Calu3 (cell line): ENCODE measurements around the gene WAPL. TPM values are rescaled to one million over a fixed set of nuclear protein-coding genes. Genes with fewer than 3 reads are reported as not detected.

ENCODE experiments used
- BruUV-seq: library from RNA; stranded (reverse); fragments of 400-500 nt; replicated peaks from 2 replicates; lab custom pipeline; 2021; lab: Mats Ljungman, UMichigan
- CTCF ChIA-PET: fragments of 300-600 bp; sonication (Branson Sonifier 250); formaldehyde crosslinking; loops from one replicate; lab custom pipeline; 2022; ENCODE audit warnings: antibody characterized with exemption; lab: Charles Lee
- DNase-seq: peaks from one replicate; pipeline ENCODE4 v3.0.0; 2022
- H3K27ac Mint-ChIP-seq: one replicate; pipeline ENCODE4 v1.8.0; 2022; ENCODE audit warnings: mixed read lengths; ENCODE audit not compliant: unreplicated experiment
- H3K27me3 Mint-ChIP-seq: one replicate; pipeline ENCODE4 v1.8.0; 2022; ENCODE audit warnings: mixed read lengths; ENCODE audit not compliant: unreplicated experiment
- H3K36me3 Mint-ChIP-seq: one replicate; pipeline ENCODE4 v1.8.0; 2022; ENCODE audit warnings: mild to moderate bottlenecking, moderate library complexity, mixed read lengths; ENCODE audit not compliant: insufficient read depth, unreplicated experiment
- H3K4me1 Mint-ChIP-seq: one replicate; pipeline ENCODE4 v1.8.0; 2022; ENCODE audit warnings: mild to moderate bottlenecking, low read depth, mixed read lengths; ENCODE audit not compliant: unreplicated experiment
- H3K4me3 Mint-ChIP-seq: one replicate; pipeline ENCODE4 v1.8.0; 2022; ENCODE audit warnings: mild to moderate bottlenecking, low read depth, moderate library complexity, mixed read lengths; ENCODE audit not compliant: unreplicated experiment
- H3K9me3 Mint-ChIP-seq: one replicate; pipeline ENCODE4 v1.8.0; 2022; ENCODE audit warnings: low read depth, mixed read lengths; ENCODE audit not compliant: unreplicated experiment
- intact Hi-C: fragments of 100-400 bp; cut with micrococcal nuclease; formaldehyde crosslinking; loops from one replicate; pipeline ENCODE4 v1.10.0; 2022; ENCODE audit not compliant: unreplicated experiment
- total RNA-seq: library from RNA; stranded (reverse); gene quantifications from 2 replicates; pipeline ENCODE4 v1.2.3, GENCODE V29; 2022
- TF ChIP-seq, protein P1 (sequence below): fragments of 200-600 bp; IDR thresholded peaks from one replicate; pipeline ENCODE4 v1.8.0; 2022; ENCODE audit warnings: antibody characterized with exemption; ENCODE audit not compliant: unreplicated experiment

The WAPL gene
- total RNA-seq, 1 experiment from 2014 or later, result 27.0 TPM

DNA sequence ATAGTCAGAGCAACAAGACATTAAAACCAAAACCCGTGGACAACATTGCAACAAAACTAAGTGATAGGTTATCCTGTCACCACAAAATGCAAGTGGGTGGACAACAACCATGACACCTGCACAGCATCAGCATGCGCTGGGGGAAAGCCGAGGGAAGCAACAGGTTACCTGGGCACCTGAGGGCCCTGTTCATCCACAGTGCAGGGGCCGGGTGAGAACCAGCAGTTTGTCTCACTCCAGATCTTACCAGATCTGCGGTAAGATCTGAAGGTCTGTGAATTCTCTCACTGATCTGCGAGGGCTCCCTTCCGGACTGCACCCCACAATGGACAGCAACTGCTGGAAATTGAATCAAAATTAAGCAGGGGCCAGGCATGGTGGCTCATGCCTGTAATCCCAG is 124.5 kb downstream of the WAPL start:
- CTCF ChIA-PET, result no interaction called here
- Mint-ChIP-seq H3K36me3 (peaks cover 23% of the 10 kb centered on the region), H3K9me3 (no peaks in the 10 kb centered on the region), H3K4me3 (no peak overlapping the region), H3K27ac (no peak overlapping the region), H3K27me3 (peaks cover 5% of the 10 kb centered on the region), H3K4me1 (peaks cover 12% of the 10 kb centered on the region)
- no peak for DNase-seq
- no TSS peak for BruUV-seq
- TF ChIP-seq, protein P1, sequence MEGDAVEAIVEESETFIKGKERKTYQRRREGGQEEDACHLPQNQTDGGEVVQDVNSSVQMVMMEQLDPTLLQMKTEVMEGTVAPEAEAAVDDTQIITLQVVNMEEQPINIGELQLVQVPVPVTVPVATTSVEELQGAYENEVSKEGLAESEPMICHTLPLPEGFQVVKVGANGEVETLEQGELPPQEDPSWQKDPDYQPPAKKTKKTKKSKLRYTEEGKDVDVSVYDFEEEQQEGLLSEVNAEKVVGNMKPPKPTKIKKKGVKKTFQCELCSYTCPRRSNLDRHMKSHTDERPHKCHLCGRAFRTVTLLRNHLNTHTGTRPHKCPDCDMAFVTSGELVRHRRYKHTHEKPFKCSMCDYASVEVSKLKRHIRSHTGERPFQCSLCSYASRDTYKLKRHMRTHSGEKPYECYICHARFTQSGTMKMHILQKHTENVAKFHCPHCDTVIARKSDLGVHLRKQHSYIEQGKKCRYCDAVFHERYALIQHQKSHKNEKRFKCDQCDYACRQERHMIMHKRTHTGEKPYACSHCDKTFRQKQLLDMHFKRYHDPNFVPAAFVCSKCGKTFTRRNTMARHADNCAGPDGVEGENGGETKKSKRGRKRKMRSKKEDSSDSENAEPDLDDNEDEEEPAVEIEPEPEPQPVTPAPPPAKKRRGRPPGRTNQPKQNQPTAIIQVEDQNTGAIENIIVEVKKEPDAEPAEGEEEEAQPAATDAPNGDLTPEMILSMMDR, result no peak
- intact Hi-C loops, result no loop called here

DNA sequence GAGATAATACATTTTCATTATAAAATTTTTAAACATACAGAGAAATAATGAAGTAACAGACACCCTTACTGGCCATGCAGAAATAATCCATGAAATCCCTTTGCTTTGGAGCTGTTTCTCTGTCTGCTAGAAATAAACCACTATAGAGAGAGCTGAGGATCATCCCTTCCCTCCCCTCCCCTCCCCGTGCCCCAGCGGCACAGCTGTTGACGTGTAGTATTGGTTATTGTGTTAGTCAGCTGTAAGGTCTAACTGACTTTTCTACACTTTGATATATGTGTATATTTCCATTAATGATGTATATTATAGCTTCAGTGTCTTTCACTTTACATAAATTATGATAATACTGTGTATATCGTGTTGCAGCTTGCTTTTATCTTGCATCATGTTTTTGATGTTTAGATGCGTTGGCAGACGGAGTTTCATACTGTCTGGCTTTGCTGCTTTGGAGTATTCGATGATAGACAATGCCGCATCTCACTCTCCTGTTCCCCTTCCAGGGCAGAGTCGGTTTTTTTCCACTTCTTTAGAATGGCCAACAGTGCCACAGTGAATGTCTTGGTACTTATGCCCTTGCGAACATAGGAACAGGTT is 127.6 kb downstream of the WAPL start:
- intact Hi-C loops, result no loop called here
- CTCF ChIA-PET, result no interaction called here
- H3K36me3 Mint-ChIP-seq, result peaks cover 7% of the 10 kb centered on the region
- H3K9me3 Mint-ChIP-seq, result no peaks in the 10 kb centered on the region
- H3K27ac Mint-ChIP-seq, result no peak overlapping the region
- no TSS peak for BruUV-seq
- TF ChIP-seq, protein P1, result no peak
- H3K4me1 Mint-ChIP-seq, result no peaks in the 10 kb centered on the region
- H3K27me3 Mint-ChIP-seq, result peaks cover 22% of the 10 kb centered on the region
- DNase-seq, result no peak
- no peak overlapping the region for H3K4me3 Mint-ChIP-seq

DNA sequence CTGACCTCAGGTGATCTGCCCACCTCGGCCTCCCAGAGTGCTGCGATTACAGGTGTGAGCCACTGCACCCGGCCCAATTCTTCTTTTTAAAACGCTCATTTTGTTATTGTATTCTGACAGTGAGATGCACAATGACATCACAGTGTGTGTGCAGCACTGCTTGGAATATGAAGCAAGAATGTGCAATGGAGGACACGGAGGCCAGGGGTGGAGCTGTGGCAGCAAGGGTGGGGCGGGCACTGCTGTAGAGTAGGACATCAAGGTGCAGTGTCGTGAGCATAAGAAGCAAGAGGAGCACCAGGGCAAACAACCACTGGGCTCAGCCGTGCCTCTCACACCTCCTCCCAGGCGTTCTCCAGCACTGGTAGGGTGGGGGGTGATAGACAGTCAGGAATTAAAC is 128.2 kb downstream of the WAPL start:
- Mint-ChIP-seq H3K4me3 (no peak overlapping the region), H3K27me3 (peaks cover 28% of the 10 kb centered on the region), H3K36me3 (peaks cover 7% of the 10 kb centered on the region), H3K27ac (no peak overlapping the region), H3K4me1 (no peaks in the 10 kb centered on the region), H3K9me3 (no peaks in the 10 kb centered on the region)
- CTCF ChIA-PET, result no interaction called here
- intact Hi-C loops, result no loop called here
- TF ChIP-seq, protein P1, result no peak
- no TSS peak for BruUV-seq
- no peak for DNase-seq

DNA sequence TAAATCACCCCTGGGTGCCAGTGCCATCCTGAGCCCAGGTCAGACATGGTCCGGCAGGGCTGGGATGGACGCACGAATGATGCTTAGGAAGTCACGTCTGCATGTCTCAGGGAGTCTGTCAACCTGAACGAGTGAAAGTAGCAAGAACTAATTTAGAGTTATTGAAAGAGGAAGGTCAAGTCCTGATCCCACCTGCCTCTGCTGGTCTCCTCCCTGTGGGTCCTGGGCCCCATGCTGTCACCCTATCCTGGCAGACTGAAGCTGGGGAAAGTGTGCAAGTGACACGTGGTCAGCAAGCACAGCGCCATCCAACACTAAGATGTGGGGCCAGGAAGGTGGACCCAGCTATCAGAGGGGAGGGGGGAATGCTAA is 128.9 kb downstream of the WAPL start:
- no peak for DNase-seq
- TF ChIP-seq, protein P1, result no peak
- intact Hi-C loops, result no loop called here
- Mint-ChIP-seq H3K27ac (no peak overlapping the region), H3K36me3 (peaks cover 7% of the 10 kb centered on the region), H3K4me1 (no peaks in the 10 kb centered on the region), H3K4me3 (no peak overlapping the region), H3K27me3 (peaks cover 34% of the 10 kb centered on the region), H3K9me3 (no peaks in the 10 kb centered on the region)
- no TSS peak for BruUV-seq
- CTCF ChIA-PET, result no interaction called here
